ENCODE measurements around the gene LDLRAD1. TPM values are rescaled to one million over a fixed set of nuclear protein-coding genes. Genes with fewer than 3 reads are reported as not detected.

LDLRAD1 gene
- total RNA-seq, 3 donors from 2014 or later (not counting 1 experiment from before 2014, with no cell fraction given) = not detected

DNA sequence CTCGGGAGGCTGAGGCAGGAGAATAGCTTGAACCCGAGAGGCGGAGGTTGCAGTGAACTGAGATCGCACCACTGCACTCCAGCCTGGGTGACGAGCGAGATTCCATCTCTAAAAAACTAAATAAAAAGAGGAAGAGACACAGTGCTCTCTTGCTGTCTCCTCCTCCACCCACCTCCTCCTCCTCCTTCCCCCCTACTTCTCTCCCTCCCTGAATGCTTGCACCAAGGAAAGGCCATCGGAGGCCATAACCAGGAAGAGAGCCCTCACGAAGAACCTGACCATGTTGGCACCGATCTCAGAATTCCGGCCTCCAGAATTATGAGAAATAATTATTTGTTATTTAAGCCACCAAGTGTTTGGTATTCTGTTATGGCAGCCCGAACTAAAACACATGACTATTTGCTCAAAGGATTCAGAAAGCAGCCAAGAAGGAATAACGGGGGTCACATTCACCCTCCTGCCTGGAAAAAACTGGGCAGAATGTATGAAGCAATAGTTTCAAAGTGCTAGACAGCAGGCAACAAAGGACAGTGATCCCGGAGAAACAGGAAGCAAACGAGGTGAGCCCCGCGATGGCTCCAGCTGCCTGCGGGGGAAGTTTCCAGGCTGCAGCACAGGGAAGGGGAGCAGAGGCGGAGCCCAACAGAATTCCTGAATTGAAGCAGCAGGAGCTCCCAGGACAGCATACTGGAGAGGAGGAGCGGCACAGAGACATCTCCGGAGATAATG, 35.8 kb downstream of the LDLRAD1 start:
- Histone ChIP-seq H3K4me3 (ENCODE audit: low read length) (no peak overlapping the region), H3K36me3 (ENCODE audit: control insufficient read depth, insufficient read depth, low read length) (no peaks in the 10 kb centered on the region), H3K27ac (ENCODE audit: low read length) (no peak overlapping the region), H3K9me3 (ENCODE audit: control insufficient read depth, insufficient read depth, low read length) (no peaks in the 10 kb centered on the region), H3K4me1 (ENCODE audit: control insufficient read depth, insufficient read depth, low read length) (peaks cover 2% of the 10 kb centered on the region), H3K27me3 (ENCODE audit: control insufficient read depth, insufficient read depth, low read length) (no peaks in the 10 kb centered on the region)
- Mint-ChIP-seq H3K4me1 (no peaks in the 10 kb centered on the region), H3K36me3 (no peaks in the 10 kb centered on the region), H3K4me3 (no peak overlapping the region), H3K27me3 (ENCODE audit: low read depth in 2 of 2) (peaks cover 0 to 9% of the 10 kb centered on the region in 2 donors), H3K9me3 (no peaks in the 10 kb centered on the region), H3K27ac (no peak overlapping the region)
- TF ChIP-seq, protein P1, sequence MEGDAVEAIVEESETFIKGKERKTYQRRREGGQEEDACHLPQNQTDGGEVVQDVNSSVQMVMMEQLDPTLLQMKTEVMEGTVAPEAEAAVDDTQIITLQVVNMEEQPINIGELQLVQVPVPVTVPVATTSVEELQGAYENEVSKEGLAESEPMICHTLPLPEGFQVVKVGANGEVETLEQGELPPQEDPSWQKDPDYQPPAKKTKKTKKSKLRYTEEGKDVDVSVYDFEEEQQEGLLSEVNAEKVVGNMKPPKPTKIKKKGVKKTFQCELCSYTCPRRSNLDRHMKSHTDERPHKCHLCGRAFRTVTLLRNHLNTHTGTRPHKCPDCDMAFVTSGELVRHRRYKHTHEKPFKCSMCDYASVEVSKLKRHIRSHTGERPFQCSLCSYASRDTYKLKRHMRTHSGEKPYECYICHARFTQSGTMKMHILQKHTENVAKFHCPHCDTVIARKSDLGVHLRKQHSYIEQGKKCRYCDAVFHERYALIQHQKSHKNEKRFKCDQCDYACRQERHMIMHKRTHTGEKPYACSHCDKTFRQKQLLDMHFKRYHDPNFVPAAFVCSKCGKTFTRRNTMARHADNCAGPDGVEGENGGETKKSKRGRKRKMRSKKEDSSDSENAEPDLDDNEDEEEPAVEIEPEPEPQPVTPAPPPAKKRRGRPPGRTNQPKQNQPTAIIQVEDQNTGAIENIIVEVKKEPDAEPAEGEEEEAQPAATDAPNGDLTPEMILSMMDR (IDR thresholded peaks at IDR 0.05) = no peak
- ATAC-seq (no peak), DNase-seq (no peak)
- intact Hi-C loops (cut with micrococcal nuclease) = no loop called here
- 51% methylated on average over 20 of the region's 20 CpGs for WGBS (ENCODE audit: insufficient coverage)

DNA sequence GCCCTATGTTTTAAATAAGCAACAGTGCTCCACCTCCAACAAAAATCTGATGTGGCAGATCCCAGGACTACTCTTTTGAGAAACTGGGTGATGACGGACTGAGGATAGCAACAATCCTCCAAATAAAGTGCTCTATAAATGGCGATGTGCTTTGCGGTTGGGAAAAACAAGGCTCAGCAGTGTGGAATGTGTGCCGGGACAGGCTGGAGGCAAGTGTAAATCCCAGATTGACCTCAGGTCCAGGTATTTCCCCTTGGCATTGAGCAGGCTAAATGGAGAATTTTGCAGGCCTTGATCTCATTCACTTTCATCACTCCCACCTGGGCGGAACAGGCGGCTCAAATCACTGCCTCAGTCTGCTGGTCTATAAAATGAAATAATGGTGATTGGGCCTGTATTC, 36.8 kb downstream of the LDLRAD1 start:
- DNase-seq = no peak
- peaks cover 2% of the 10 kb centered on the region for H3K4me1 ChIP-seq (ENCODE audit: control insufficient read depth, insufficient read depth, low read length)
- H3K9me3 ChIP-seq (ENCODE audit: control insufficient read depth, insufficient read depth, low read length) = no peaks in the 10 kb centered on the region
- no peak for ATAC-seq
- no peak overlapping the region for H3K4me3 ChIP-seq (ENCODE audit: low read length)
- H3K27me3 Mint-ChIP-seq (ENCODE audit: low read depth in 2 of 2) = peaks cover 0 to 9% of the 10 kb centered on the region in 2 donors
- no peaks in the 10 kb centered on the region for H3K4me1 Mint-ChIP-seq
- H3K27ac ChIP-seq (ENCODE audit: low read length) = no peak overlapping the region
- intact Hi-C loops (cut with micrococcal nuclease) = no loop called here
- no peak overlapping the region for H3K27ac Mint-ChIP-seq
- TF ChIP-seq, protein P1 (IDR thresholded peaks at IDR 0.05) = no peak
- H3K4me3 Mint-ChIP-seq = no peak overlapping the region
- no peaks in the 10 kb centered on the region for H3K36me3 Mint-ChIP-seq
- no peaks in the 10 kb centered on the region for H3K9me3 Mint-ChIP-seq
- no peaks in the 10 kb centered on the region for H3K36me3 ChIP-seq (ENCODE audit: control insufficient read depth, insufficient read depth, low read length)
- WGBS (ENCODE audit: insufficient coverage) = 98% methylated on average over 5 of the region's 6 CpGs
- no peaks in the 10 kb centered on the region for H3K27me3 ChIP-seq (ENCODE audit: control insufficient read depth, insufficient read depth, low read length)

DNA sequence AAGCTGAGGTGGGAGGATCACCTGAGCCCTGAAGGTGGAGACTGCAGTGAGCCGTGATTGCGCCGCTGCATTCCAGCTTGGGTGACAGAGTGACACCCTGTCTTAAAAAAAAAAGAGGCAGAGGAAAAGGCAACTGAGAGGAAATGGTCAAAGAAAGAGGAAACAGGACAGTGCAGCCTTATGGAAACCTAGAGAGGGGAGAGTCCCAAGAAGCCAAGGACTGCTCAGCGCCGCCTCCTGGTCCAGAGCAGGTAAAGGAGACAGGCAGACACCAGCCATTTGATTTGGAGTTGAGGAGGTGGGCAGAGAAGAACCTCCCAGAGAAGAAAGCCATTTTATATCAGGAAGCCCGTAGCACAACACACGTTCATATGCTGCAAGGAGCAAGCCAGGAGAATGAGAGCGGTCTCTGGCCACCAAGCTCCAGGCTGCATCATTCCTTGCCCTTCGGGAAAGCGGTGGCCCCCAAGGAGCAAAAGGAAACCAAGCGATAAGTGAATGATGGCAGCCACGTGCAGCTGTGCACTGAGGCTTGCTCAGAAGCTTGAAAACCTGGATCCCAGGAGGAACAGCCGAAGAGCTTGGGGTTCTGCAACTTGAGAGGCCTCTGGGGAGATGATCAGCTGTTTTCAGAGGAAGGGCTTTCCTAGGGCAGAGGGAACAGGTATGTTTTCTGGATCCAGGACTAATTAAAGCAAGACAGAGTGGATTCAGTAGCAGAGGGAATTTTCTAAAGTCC, 38.1 kb downstream of the LDLRAD1 start:
- Histone ChIP-seq H3K27ac (ENCODE audit: low read length) (no peak overlapping the region), H3K4me1 (ENCODE audit: control insufficient read depth, insufficient read depth, low read length) (peaks cover 2% of the 10 kb centered on the region), H3K4me3 (ENCODE audit: low read length) (no peak overlapping the region), H3K27me3 (ENCODE audit: control insufficient read depth, insufficient read depth, low read length) (no peaks in the 10 kb centered on the region), H3K36me3 (ENCODE audit: control insufficient read depth, insufficient read depth, low read length) (no peaks in the 10 kb centered on the region), H3K9me3 (ENCODE audit: control insufficient read depth, insufficient read depth, low read length) (no peaks in the 10 kb centered on the region)
- peaks cover 0 to 9% of the 10 kb centered on the region in 2 donors for H3K27me3 Mint-ChIP-seq (ENCODE audit: low read depth in 2 of 2)
- ATAC-seq = no peak
- DNase-seq = no peak
- no peaks in the 10 kb centered on the region for H3K9me3 Mint-ChIP-seq
- H3K27ac Mint-ChIP-seq = no peak overlapping the region
- intact Hi-C loops (cut with micrococcal nuclease) = no loop called here
- no peaks in the 10 kb centered on the region for H3K36me3 Mint-ChIP-seq
- H3K4me1 Mint-ChIP-seq = no peaks in the 10 kb centered on the region
- TF ChIP-seq, protein P1 (IDR thresholded peaks at IDR 0.05) = no peak
- no peak overlapping the region for H3K4me3 Mint-ChIP-seq
- 87% methylated on average over 13 of the region's 13 CpGs for WGBS (ENCODE audit: insufficient coverage)

Data from natural killer cell (primary cell).